ENCODE data around the gene UTP4. TPM values are rescaled to one million over a fixed set of nuclear protein-coding genes. Genes with fewer than 3 reads are reported as not detected.

Gene UTP4
- total RNA-seq, 1 experiment from 2014 or later: 31.6 TPM

- H3K4me2 ChIP-seq (ENCODE audit: low read depth, low read length, poor library complexity, severe bottlenecking): peak overlapping the region; percentile 96
- no peaks in the 10 kb centered on the region for H3K9me2 ChIP-seq (replicated peaks; ENCODE audit: insufficient read depth, low read length)
- H3K27me3 ChIP-seq (ENCODE audit: low read length): no peaks in the 10 kb centered on the region
- H3K36me3 ChIP-seq (ENCODE audit: insufficient read depth, low read length): peaks cover 6% of the 10 kb centered on the region; the same call in 1 of the 2 replicates
- peaks cover 64% of the 10 kb centered on the region for H3K4me1 ChIP-seq (ENCODE audit: low read length)
- H3K79me2 ChIP-seq (ENCODE audit: low read length): peaks cover 80% of the 10 kb centered on the region
- H3K9ac ChIP-seq (ENCODE audit: low read length): no peak overlapping the region
- H2AFZ ChIP-seq (ENCODE audit: low read length): no peak overlapping the region
- no peaks in the 10 kb centered on the region for H4K20me1 ChIP-seq (ENCODE audit: insufficient read depth, low read depth, low read length)
- no peak for DNase-seq
- peak overlapping the region; percentile 12; the same call in 1 of the 2 replicates for H3K27ac ChIP-seq (ENCODE audit: low read length)
- no peaks in the 10 kb centered on the region for H3K9me3 ChIP-seq (ENCODE audit: low read length)
- H3K4me3 ChIP-seq (ENCODE audit: low read length): no peak overlapping the region
These were observed 58.1 kb downstream of the UTP4 start for GRCh38 chr16:69190598-69190997.

DNA sequence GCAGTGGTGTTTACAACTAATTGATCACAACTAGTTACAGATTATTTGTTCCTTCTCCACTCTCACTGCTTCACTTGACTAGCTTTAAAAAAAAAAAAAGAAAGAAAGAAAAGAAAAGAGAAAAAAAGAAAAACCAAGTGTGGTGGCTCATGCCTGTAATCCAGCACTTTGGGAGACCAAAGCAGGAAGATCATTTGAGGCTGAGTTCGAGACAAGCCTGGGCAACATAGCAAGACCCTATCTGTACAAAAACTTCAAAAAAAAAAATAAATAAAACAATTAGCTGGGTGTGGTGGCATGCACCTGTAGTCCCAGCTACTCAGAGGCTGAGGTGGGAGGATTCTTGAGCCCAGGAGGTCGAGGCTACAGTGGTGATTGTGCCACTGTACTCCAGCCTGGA lies 58.7 kb downstream of the UTP4 start:
- no peaks in the 10 kb centered on the region for H3K9me2 ChIP-seq (replicated peaks; ENCODE audit: insufficient read depth, low read length)
- no peak overlapping the region for H3K27ac ChIP-seq (ENCODE audit: low read length)
- peaks cover 6% of the 10 kb centered on the region; the same call in 1 of the 2 replicates for H3K36me3 ChIP-seq (ENCODE audit: insufficient read depth, low read length)
- H3K4me1 ChIP-seq (ENCODE audit: low read length): peaks cover 63% of the 10 kb centered on the region
- DNase-seq: no peak
- H2AFZ ChIP-seq (ENCODE audit: low read length): no peak overlapping the region
- no peaks in the 10 kb centered on the region for H3K27me3 ChIP-seq (ENCODE audit: low read length)
- H3K9me3 ChIP-seq (ENCODE audit: low read length): no peaks in the 10 kb centered on the region
- no peak overlapping the region for H3K9ac ChIP-seq (ENCODE audit: low read length)
- no peak overlapping the region for H3K4me2 ChIP-seq (ENCODE audit: low read depth, low read length, poor library complexity, severe bottlenecking)
- H3K4me3 ChIP-seq (ENCODE audit: low read length): no peak overlapping the region
- H3K79me2 ChIP-seq (ENCODE audit: low read length): peaks cover 85% of the 10 kb centered on the region
- H4K20me1 ChIP-seq (ENCODE audit: insufficient read depth, low read depth, low read length): no peaks in the 10 kb centered on the region

GRCh38 chr16:69193855-69194254 lies 61.4 kb downstream of the UTP4 start:
- no peaks in the 10 kb centered on the region for H3K9me2 ChIP-seq (replicated peaks; ENCODE audit: insufficient read depth, low read length)
- H3K9ac ChIP-seq (ENCODE audit: low read length): no peak overlapping the region

DNA sequence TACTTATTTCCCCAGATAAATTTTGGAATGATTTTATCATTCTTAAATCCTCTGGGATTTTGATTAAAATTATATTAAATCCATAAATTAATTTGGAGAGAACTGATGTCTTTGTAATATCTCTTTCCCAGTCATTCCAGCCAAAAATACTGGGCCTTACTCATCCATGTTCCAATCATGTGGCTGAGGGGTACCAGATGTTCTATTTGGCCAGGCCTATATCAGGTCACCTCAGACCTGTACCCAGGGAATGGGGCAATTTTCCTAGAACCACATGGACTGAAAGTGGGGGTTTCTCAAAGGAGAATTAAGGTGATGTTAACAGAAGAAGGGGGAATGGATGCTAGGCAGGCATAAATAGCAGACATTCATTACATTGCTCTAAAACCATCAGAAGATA lies 62.0 kb downstream of the UTP4 start:
- Histone ChIP-seq H3K9ac (ENCODE audit: low read length) (no peak overlapping the region), H3K9me3 (ENCODE audit: low read length) (no peaks in the 10 kb centered on the region), H3K27me3 (ENCODE audit: low read length) (no peaks in the 10 kb centered on the region), H3K9me2 (replicated peaks; ENCODE audit: insufficient read depth, low read length) (no peaks in the 10 kb centered on the region), H3K36me3 (ENCODE audit: insufficient read depth, low read length) (peaks cover 6% of the 10 kb centered on the region; the same call in 1 of the 2 replicates), H3K4me1 (ENCODE audit: low read length) (peaks cover 48% of the 10 kb centered on the region), H3K4me3 (ENCODE audit: low read length) (no peak overlapping the region), H3K4me2 (ENCODE audit: low read depth, low read length, poor library complexity, severe bottlenecking) (no peak overlapping the region), H3K27ac (ENCODE audit: low read length) (no peak overlapping the region), H3K79me2 (ENCODE audit: low read length) (peaks cover 99% of the 10 kb centered on the region), H2AFZ (ENCODE audit: low read length) (no peak overlapping the region), H4K20me1 (ENCODE audit: insufficient read depth, low read depth, low read length) (no peaks in the 10 kb centered on the region)
- no peak for DNase-seq

More at GRCh38 chr16:69193855-69194254, 61.4 kb downstream of the UTP4 start:
- Histone ChIP-seq H3K79me2 (ENCODE audit: low read length) (peaks cover 99% of the 10 kb centered on the region), H3K4me1 (ENCODE audit: low read length) (peaks cover 55% of the 10 kb centered on the region), H2AFZ (ENCODE audit: low read length) (no peak overlapping the region), H3K4me2 (ENCODE audit: low read depth, low read length, poor library complexity, severe bottlenecking) (no peak overlapping the region), H4K20me1 (ENCODE audit: insufficient read depth, low read depth, low read length) (no peaks in the 10 kb centered on the region), H3K4me3 (ENCODE audit: low read length) (no peak overlapping the region), H3K27ac (ENCODE audit: low read length) (no peak overlapping the region), H3K27me3 (ENCODE audit: low read length) (no peaks in the 10 kb centered on the region), H3K9me3 (ENCODE audit: low read length) (no peaks in the 10 kb centered on the region), H3K36me3 (ENCODE audit: insufficient read depth, low read length) (peaks cover 6% of the 10 kb centered on the region; the same call in 1 of the 2 replicates)
- DNase-seq: no peak

DNA sequence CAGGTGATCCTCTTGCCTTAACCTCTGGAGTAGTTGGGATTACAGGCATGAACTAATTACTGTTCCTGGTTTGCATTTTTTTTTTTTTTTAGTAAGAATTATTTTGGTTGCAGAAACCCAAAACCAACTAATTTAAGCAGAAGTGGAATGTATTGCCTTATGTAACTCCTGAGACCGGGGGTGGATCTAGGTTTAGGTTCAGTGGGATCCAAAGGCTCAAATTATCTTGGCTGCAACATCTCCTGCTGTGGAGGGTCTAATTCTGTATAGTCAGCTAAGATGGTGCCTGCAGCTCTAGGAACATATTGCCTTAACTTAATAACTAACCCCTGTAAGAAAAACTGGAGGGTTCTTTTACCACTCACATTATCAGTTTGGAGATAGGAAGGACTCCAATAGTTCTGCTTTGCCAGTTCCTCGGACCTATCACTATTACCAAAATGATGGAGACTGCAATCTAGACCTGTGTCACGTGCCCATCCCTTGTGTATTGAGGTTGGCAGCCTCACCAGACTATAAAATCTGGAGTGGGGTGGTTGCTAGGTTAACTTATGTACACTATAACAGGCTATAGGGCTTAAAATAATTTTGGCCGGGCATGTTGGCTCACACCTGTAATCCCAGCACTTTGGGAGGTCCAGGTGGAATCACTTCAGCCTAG lies 63.0 kb downstream of the UTP4 start:
- Histone ChIP-seq H4K20me1 (ENCODE audit: insufficient read depth, low read depth, low read length) (no peaks in the 10 kb centered on the region), H3K27me3 (ENCODE audit: low read length) (no peaks in the 10 kb centered on the region), H3K36me3 (ENCODE audit: insufficient read depth, low read length) (peaks cover 6% of the 10 kb centered on the region; the same call in 1 of the 2 replicates), H2AFZ (ENCODE audit: low read length) (no peak overlapping the region), H3K9ac (ENCODE audit: low read length) (no peak overlapping the region), H3K9me3 (ENCODE audit: low read length) (no peaks in the 10 kb centered on the region), H3K9me2 (replicated peaks; ENCODE audit: insufficient read depth, low read length) (no peaks in the 10 kb centered on the region), H3K4me2 (ENCODE audit: low read depth, low read length, poor library complexity, severe bottlenecking) (no peak overlapping the region), H3K27ac (ENCODE audit: low read length) (no peak overlapping the region), H3K4me3 (ENCODE audit: low read length) (no peak overlapping the region), H3K4me1 (ENCODE audit: low read length) (peaks cover 39% of the 10 kb centered on the region), H3K79me2 (ENCODE audit: low read length) (peaks cover 99% of the 10 kb centered on the region)
- no peak for DNase-seq

- H3K9me3 ChIP-seq (ENCODE audit: low read length): no peaks in the 10 kb centered on the region
- H3K79me2 ChIP-seq (ENCODE audit: low read length): peaks cover 99% of the 10 kb centered on the region
- H3K4me2 ChIP-seq (ENCODE audit: low read depth, low read length, poor library complexity, severe bottlenecking): no peak overlapping the region
- H3K27ac ChIP-seq (ENCODE audit: low read length): no peak overlapping the region
- DNase-seq: no peak
- H3K9ac ChIP-seq (ENCODE audit: low read length): no peak overlapping the region
- no peak overlapping the region for H3K4me3 ChIP-seq (ENCODE audit: low read length)
- H3K27me3 ChIP-seq (ENCODE audit: low read length): no peaks in the 10 kb centered on the region
- no peak overlapping the region for H2AFZ ChIP-seq (ENCODE audit: low read length)
- H4K20me1 ChIP-seq (ENCODE audit: insufficient read depth, low read depth, low read length): no peaks in the 10 kb centered on the region
- H3K9me2 ChIP-seq (replicated peaks; ENCODE audit: insufficient read depth, low read length): no peaks in the 10 kb centered on the region
- H3K36me3 ChIP-seq (ENCODE audit: insufficient read depth, low read length): no peaks in the 10 kb centered on the region
- H3K4me1 ChIP-seq (ENCODE audit: low read length): peaks cover 29% of the 10 kb centered on the region
These were observed 65.1 kb downstream of the UTP4 start for GRCh38 chr16:69197573-69197972.

DNA sequence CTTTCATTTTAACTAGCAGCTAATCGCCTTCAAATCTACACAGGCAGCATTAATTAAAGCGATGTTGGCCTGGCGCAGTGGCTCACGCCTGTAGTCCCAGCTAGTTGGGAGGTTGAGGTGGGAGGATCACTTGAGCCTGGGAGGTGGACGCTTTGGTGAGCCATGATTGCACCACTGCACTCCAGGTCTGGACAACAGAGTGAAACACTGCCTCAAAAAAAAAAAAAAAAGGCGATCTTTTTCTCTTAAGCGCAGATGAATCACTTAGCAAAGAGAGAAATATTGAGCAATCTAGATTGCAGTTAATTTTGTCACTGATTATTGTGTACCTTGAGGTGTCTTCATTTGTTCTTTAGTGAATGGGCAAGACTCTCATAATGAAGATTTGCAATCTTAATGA lies 66.9 kb downstream of the UTP4 start:
- Histone ChIP-seq H3K27ac (ENCODE audit: low read length) (no peak overlapping the region), H3K9ac (ENCODE audit: low read length) (no peak overlapping the region), H3K4me1 (ENCODE audit: low read length) (peaks cover 17% of the 10 kb centered on the region), H3K4me2 (ENCODE audit: low read depth, low read length, poor library complexity, severe bottlenecking) (no peak overlapping the region), H3K9me3 (ENCODE audit: low read length) (no peaks in the 10 kb centered on the region), H3K36me3 (ENCODE audit: insufficient read depth, low read length) (no peaks in the 10 kb centered on the region), H2AFZ (ENCODE audit: low read length) (no peak overlapping the region), H3K4me3 (ENCODE audit: low read length) (no peak overlapping the region), H3K79me2 (ENCODE audit: low read length) (peaks cover 99% of the 10 kb centered on the region), H3K9me2 (replicated peaks; ENCODE audit: insufficient read depth, low read length) (no peaks in the 10 kb centered on the region), H4K20me1 (ENCODE audit: insufficient read depth, low read depth, low read length) (no peaks in the 10 kb centered on the region), H3K27me3 (ENCODE audit: low read length) (no peaks in the 10 kb centered on the region)
- no peak for DNase-seq

DNA sequence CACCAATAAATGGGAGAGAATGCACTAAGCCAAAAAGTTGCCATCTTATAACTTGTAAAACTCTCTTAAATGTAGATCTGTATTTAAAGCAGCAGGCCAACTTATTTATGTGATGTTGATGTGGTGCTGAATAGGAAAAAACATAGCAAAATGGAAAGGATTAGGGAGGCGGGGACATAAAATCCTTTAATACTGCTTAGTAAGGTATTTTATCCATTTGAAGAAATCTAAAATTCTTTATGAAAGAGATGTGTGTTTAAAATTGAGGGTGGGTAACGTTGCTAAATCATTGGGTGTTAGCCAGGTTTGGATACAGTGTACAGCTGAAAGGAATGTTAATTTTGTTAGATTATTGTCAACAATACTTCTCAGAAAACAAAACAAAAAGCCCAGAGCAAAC lies 68.8 kb downstream of the UTP4 start:
- no peaks in the 10 kb centered on the region for H3K9me3 ChIP-seq (ENCODE audit: low read length)
- H3K4me2 ChIP-seq (ENCODE audit: low read depth, low read length, poor library complexity, severe bottlenecking): no peak overlapping the region
- peaks cover 3% of the 10 kb centered on the region; the same call in 1 of the 2 replicates for H3K4me1 ChIP-seq (ENCODE audit: low read length)
- peaks cover 98% of the 10 kb centered on the region for H3K79me2 ChIP-seq (ENCODE audit: low read length)
- no peak overlapping the region for H3K9ac ChIP-seq (ENCODE audit: low read length)
- H3K36me3 ChIP-seq (ENCODE audit: insufficient read depth, low read length): no peaks in the 10 kb centered on the region
- H3K4me3 ChIP-seq (ENCODE audit: low read length): no peak overlapping the region
- H3K9me2 ChIP-seq (replicated peaks; ENCODE audit: insufficient read depth, low read length): no peaks in the 10 kb centered on the region
- no peak for DNase-seq
- no peaks in the 10 kb centered on the region for H3K27me3 ChIP-seq (ENCODE audit: low read length)
- H4K20me1 ChIP-seq (ENCODE audit: insufficient read depth, low read depth, low read length): no peaks in the 10 kb centered on the region
- H2AFZ ChIP-seq (ENCODE audit: low read length): no peak overlapping the region
- H3K27ac ChIP-seq (ENCODE audit: low read length): no peak overlapping the region

Data from Karpas-422 (cell line).